Measurements from ENCODE around the gene DNER.

DNA sequence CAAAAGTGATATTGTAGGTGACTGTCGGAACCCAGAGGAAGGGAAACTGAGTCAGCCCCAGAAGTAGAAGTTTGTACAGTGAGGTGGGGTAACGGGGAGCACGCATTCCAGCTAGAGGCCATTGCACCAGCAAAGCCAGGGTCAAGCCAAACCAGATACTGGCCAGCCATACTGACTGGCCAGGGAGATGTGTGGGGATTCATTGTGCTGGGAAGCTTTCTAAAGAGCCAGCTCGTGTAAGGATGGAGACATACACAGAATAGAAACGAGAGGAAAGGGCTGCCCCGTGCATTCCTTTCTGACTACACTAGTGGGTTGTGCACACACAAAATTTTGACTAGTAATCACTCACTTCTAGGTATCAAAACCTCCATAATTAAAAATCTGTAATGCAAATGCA is 268.0 kb downstream of the DNER start:
- TF ChIP-seq CEBPB (IDR thresholded peaks at IDR 0.05; ENCODE audit: low read depth, low read length), result no peak
- TF ChIP-seq, protein P1, sequence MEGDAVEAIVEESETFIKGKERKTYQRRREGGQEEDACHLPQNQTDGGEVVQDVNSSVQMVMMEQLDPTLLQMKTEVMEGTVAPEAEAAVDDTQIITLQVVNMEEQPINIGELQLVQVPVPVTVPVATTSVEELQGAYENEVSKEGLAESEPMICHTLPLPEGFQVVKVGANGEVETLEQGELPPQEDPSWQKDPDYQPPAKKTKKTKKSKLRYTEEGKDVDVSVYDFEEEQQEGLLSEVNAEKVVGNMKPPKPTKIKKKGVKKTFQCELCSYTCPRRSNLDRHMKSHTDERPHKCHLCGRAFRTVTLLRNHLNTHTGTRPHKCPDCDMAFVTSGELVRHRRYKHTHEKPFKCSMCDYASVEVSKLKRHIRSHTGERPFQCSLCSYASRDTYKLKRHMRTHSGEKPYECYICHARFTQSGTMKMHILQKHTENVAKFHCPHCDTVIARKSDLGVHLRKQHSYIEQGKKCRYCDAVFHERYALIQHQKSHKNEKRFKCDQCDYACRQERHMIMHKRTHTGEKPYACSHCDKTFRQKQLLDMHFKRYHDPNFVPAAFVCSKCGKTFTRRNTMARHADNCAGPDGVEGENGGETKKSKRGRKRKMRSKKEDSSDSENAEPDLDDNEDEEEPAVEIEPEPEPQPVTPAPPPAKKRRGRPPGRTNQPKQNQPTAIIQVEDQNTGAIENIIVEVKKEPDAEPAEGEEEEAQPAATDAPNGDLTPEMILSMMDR (conservative IDR thresholded peaks at IDR 0.05; ENCODE audit: low read depth, low read length), result no peak
- TF ChIP-seq NFE2L2 (IDR thresholded peaks at IDR 0.05; ENCODE audit: low read depth, low read length), result no peak
- TF ChIP-seq POLR2A (IDR thresholded peaks at IDR 0.05; ENCODE audit: low read depth, low read length), result no peak
- no peak for TF ChIP-seq MXI1 (IDR thresholded peaks at IDR 0.05; ENCODE audit: borderline replicate concordance, low read depth, low read length)
- no peak for TF ChIP-seq FOS (IDR thresholded peaks at IDR 0.05; ENCODE audit: low read depth, low read length)
- TF ChIP-seq SMC3 (IDR thresholded peaks at IDR 0.05; ENCODE audit: low read depth, low read length), result no peak
- no peak for TF ChIP-seq BHLHE40 (IDR thresholded peaks at IDR 0.05; ENCODE audit: low read depth, low read length)
- no peak for TF ChIP-seq RCOR1 (IDR thresholded peaks at IDR 0.05; ENCODE audit: insufficient replicate concordance, low read length)
- TF ChIP-seq RFX5 (IDR thresholded peaks at IDR 0.05; ENCODE audit: low read depth, low read length), result no peak
- TF ChIP-seq RAD21 (IDR thresholded peaks at IDR 0.05; ENCODE audit: low read length), result no peak
- TF ChIP-seq MAZ (IDR thresholded peaks at IDR 0.05; ENCODE audit: borderline replicate concordance, low read depth, low read length), result no peak
- TF ChIP-seq, protein P2, sequence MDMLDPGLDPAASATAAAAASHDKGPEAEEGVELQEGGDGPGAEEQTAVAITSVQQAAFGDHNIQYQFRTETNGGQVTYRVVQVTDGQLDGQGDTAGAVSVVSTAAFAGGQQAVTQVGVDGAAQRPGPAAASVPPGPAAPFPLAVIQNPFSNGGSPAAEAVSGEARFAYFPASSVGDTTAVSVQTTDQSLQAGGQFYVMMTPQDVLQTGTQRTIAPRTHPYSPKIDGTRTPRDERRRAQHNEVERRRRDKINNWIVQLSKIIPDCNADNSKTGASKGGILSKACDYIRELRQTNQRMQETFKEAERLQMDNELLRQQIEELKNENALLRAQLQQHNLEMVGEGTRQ (IDR thresholded peaks at IDR 0.05; ENCODE audit: low read depth, low read length), result no peak
- no peak for TF ChIP-seq MAFK (IDR thresholded peaks at IDR 0.05; ENCODE audit: low read depth, low read length)

All from IMR-90 (cell line).